Left hindlimb (tissue), 1 donor: ENCODE data around the gene TMEM79.

ENCODE experiments used
- DNase-seq: peaks from one replicate; pipeline ENCODE4 v3.0.0-alpha.2; 2018

Gene TMEM79

DNA sequence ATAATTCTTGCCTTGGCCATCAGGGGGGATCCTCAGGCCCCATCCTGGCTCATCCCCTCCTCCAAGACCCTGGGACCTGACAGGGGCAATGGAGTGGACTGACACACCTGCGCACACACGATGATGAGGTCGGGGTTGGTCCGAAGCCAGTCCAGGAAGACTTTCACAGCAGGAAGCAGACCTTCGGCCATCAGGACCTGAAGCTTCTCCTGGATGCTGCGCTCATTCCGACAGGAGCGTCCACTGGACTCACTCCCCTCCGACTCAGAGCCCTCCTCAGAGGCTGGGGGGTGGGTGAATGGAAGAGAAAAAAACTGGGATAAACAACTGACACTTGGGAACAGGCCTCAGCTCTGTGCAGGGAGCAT lies 20.9 kb upstream of the TMEM79 start:
- no peak for DNase-seq

DNA sequence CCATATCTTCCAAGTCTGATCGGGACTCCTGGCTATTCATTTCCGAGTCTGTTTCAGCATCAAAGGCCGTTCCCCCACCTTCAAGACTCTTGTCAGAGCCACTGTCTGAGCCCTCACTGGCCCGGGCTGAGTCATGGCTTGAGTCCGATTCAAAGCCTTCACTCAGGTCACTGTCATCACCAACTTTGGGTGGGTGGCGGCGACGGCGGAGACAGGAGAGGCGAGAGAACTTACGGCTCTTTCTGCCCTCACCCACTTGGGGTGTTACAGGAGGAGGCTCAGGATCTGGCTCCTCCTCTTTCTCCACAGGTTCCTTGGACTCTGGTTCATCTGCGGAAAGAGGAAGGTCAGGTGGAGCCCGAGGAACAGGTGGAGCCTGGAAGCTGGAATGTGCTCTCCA lies 18.1 kb upstream of the TMEM79 start:
- no peak for DNase-seq

DNA sequence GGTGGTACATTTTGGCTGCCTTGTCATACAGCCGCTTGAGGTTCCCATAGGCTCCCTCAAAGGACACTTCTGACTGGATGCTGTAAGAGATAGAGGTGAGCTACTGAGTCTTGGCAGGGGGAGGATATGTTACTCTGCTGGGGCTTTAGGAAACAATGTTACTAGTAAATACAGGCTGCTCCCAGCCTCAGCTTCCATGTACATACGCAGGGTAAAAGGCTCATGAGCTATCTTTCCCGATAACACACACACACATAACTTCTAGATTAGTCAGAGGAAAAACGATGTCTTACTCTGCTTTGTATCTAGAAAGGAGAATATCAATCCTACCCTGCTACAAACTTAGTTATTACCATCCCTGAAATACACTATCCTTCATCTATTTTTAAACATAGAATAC lies 15.8 kb upstream of the TMEM79 start:
- no peak for DNase-seq

GRCh38 chr1:156270314-156270713 lies 13.8 kb upstream of the TMEM79 start:
- DNase-seq = no peak

GRCh38 chr1:156276532-156276931 lies 7.6 kb upstream of the TMEM79 start:
- DNase-seq = no peak

DNA sequence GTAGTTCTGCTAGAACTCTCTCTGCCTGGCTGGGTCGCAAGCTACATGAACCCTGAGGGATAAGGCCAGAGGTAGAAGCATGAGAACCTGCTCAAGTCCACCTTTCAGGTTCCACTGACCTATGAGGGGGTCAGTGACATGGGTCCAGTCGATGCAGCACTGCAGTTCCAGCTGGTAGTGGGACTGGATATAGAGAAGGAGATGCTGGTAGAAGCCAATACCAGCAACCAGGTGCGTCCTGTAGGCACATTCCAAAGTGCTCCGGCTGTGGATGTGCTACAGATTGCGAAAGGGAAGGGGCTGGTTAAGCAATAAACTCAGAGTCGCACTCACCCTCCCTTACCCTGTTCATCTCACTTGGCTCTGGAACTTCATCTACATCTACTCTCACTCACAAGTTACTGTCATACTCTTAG lies 7.2 kb upstream of the TMEM79 start:
- DNase-seq = no peak

DNA sequence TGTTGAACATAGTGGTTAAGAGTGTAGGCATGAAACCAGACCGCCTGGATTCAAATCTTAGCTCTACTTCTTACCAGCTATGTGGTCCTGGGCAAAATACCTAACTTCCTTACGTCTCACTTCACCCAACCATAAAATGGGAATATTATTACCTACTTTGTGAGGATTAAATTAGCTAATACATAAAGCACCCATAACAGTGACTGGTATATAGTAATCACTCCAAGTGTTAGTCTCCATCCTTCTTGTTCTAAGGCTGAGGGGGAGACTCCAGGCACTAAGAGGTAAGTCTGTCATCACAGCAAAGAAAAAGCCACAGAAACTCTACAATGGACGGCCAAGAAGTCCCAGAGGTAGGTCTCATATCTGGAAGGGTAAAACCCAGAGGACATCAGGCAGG lies 4.3 kb upstream of the TMEM79 start:
- no peak for DNase-seq

GRCh38 chr1:156281281-156281680 lies 2.8 kb upstream of the TMEM79 start:
- DNase-seq = peak; percentile 43

DNA sequence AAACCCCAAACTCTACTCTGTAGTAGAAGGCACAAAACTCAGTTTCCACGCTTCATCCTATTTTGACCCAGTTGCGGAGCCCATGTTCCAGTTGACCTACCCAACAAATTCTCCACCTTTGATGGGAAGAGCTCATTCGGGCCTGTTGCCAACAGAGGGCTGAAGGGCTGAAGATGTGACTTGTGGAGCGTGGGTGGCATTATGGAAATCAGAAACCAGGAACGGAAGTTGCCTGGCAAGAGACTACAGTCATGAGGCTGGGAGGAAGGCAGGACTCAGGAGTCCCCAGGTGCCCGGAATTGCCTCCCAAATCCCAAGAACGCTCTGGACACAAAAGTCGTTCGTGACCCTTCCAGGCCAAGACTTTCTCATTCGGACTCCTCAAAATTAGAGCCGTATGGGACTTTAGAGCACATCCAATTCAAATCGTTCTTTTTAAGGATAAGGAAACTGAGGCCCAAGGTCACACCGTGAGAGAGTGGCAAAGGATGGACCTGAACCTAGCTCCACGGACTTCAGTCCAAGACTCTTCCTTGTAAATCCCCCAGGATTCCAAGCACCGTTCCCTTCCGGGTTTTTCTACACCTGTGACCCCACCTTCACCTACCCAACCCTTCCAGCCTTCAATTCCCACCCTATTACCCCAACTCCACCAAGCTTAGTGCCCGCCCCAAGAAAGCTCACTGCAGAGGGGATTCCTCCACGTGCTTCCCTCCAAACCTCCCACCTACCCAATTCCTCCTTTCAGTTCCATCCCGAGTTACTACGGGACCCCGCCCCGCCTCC lies 2.2 kb upstream of the TMEM79 start:
- no peak for DNase-seq

GRCh38 chr1:156282479-156283222 lies 1.5 kb upstream of the TMEM79 start, which contains the start of gene SMG5:
Gene SMG5 (minus strand): TSS chr1:156282825. CDS start chr1:156282680, 145 bp downstream.
- DNase-seq = peak; percentile 97

- DNase-seq = no peak
Measured at GRCh38 chr1:156283521-156283920, 604 bp upstream of the TMEM79 start.

GRCh38 chr1:156284757-156285156 lies 632 bp downstream of the TMEM79 start:
- DNase-seq = no peak

DNA sequence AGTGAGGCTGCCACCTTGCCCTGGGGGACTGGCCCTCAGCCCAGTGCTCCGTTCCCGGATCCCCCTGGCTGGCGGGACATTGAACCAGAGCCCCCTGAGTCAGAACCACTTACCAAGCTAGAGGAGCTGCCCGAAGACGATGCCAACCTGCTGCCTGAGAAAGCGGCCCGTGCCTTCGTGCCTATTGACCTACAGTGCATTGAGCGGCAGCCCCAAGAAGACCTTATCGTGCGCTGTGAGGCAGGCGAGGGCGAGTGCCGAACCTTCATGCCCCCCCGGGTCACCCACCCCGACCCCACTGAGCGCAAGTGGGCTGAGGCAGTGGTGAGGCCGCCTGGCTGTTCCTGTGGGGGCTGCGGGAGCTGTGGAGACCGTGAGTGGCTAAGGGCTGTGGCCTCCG lies 1.3 kb downstream of the TMEM79 start:
- DNase-seq = no peak

DNA sequence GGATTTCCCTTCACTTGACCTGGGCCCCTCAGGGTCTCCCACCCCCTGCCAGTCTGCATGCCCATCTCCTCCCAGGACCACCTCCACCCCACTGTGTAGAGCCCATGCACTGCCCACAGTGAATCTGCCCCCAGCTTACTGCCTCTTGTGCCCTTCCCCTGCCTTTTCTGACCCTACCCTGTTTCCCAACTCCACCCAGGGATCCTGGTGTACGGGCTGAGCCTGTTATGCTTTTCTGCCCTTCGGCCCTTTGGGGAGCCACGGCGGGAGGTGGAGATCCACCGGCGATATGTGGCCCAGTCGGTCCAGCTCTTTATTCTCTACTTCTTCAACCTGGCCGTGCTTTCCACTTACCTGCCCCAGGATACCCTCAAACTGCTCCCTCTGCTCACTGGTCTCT lies 1.9 kb downstream of the TMEM79 start:
- no peak for DNase-seq

DNA sequence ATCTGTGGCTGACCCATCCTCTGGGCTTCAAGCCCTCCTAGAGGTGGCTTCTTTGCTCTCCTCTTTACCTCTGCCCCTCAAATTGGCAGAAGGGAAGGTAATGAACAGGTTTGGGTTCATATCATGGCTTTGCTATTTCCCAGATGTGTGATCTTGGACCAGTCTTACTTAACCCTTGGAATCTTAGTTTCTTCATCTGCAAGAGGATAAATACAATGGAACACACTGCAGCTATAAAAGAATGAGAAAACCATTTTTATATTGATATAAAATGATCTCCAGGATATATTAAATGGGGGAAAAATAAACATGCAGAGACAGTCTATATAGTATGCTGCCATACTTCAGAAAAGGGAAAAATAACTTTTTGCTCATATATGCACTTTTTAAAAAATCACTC lies 5.7 kb downstream of the TMEM79 start:
- DNase-seq = no peak

- DNase-seq = peak; percentile 90
Measured at GRCh38 chr1:156291226-156292061, 7.3 kb downstream of the TMEM79 start.

DNA sequence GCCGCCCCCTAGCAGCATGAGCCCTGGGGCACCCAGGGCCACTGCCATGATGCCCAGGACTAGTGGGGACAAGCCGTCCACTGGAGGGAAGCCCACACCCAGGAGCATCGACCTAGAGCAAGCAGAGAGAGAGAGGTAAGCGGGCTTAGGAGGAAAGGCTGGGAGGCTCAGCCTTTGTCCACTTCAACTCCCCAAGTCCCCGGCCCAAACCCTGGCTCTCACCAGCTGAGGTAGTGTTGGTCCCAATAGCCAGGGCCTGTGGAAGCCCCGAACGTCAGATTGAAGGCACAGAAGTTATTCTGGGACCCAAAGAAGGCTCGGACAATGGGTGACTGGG lies 8.9 kb downstream of the TMEM79 start:
- no peak for DNase-seq

- DNase-seq = no peak
Measured at GRCh38 chr1:156293895-156294294, 9.8 kb downstream of the TMEM79 start.

GRCh38 chr1:156295391-156295947 lies 11.3 kb downstream of the TMEM79 start, which contains the start of gene GLMP:
Gene GLMP (minus strand): TSS chr1:156295679. CDS start chr1:156295645, 34 bp downstream.
- DNase-seq = peak; percentile 71

DNA sequence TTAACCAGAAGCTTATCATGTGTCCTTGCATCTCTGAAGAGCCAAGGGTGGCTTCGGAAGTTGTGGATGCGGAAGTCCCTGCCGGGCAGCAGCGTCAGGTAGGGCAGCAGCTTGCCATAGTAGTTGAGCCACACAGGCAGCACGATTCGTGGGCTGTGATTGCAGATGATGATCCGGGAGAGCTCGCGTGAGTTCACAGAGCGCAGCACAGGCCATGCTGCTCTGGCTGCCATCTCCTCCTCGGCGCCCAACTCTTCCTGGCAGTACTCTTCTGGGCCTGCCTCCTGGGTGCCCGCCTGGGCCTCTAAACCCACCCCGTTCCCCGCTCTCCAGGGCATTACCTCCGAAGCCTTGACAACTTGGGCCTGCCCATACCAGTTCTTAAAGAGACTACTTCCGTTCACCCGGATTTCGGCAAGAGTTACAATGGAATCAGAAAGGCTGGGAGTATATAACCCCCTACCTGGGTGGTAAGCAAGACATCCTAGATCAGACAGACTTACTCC lies 14.8 kb downstream of the TMEM79 start, which contains the start of gene VHLL:
Gene VHLL, minus strand, starts transcription at position 456 of the 506 bp plus-strand sequence. Its CDS starts 118 bp downstream, at position 338.
- DNase-seq = no peak

DNA sequence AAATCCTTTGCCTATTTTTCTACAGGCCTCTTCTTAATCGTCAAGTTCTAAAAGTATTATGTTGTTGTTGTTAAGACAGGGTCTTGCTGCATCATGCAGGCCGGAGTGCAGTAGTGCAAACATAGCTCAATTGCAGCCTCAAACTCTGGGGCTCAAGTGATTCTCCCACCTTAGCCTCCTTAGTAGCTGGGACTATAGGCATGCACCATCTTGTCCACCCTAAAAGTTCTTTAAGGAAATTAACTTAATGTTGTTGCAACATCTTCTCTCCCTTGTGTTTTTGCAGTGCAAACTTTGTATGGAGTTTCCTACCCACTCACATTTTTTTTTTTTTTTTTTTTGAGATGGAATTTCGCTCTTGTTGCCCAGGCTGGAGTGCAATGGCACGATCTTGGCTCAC lies 19.1 kb downstream of the TMEM79 start:
- no peak for DNase-seq

DNA sequence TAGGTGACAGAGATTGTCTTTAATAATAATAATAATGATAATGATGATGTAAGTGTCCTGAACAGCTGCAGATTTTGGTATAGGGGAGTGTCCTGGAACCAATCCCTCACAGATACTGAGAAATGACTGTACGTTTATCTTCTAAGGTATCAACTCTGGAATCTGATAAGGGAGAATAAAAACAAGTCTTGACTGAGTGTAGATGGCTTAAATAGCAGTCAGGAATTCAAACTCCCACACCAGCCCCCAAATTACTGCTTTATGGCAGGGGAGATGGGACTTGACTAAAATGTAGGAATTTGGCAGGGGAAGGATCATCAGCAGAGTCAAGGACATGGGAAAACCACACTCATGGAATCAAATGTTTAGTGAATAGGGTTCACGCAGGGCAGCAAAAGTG lies 21.1 kb downstream of the TMEM79 start:
- no peak for DNase-seq

DNA sequence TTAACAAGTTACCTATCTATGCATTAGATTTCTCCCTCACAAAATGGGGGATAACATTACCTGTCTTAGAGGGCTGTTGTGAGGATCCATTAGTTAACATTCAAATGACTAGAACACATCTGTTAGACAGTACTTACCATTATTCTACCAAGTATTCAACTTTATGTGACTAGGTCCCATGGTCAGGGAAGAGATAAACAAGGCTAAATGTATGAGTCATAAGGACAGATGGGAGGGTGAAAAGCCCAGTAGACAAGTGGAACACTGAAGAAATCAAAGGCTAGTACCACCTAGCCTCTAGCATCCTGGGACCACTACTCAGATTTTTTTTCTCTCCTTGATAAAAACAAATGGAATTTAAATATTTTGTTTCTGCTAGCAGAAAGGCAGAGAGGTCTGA lies 24.0 kb downstream of the TMEM79 start:
- DNase-seq = no peak
